BLaER1 treated with 17β-estradiol and CSF1 and Interleukin-3, amounts not matched to agents 10 nM and 100 nM (cell line): Measurements from ENCODE around the gene UBE2I.
A peak's percentile ranks its signal among the peaks of the same experiment; 100 is the strongest.

Experiments
- H3K27ac ChIP-seq, 11 experiments: shearing (Covaris generic); formaldehyde crosslinking; 2 replicates each; pipeline ENCODE4 v1.8.1; 2022
- H3K27me3 ChIP-seq, 11 experiments: shearing (Covaris generic); formaldehyde crosslinking; 2 replicates each; pipeline ENCODE4 v1.8.1; 2022
- H3K36me3 ChIP-seq, 11 experiments: shearing (Covaris generic); formaldehyde crosslinking; 2 replicates each; pipeline ENCODE4 v1.8.1; 2022
- H3K4me1 ChIP-seq, 10 experiments: shearing (Covaris generic); formaldehyde crosslinking; 2 replicates each; pipeline ENCODE4 v1.8.1; 2022
- H3K4me2 ChIP-seq, 11 experiments: shearing (Covaris generic); formaldehyde crosslinking; 2 replicates each; pipeline ENCODE4 v1.8.1; 2022
- H3K4me3 ChIP-seq, 10 experiments: shearing (Covaris generic); formaldehyde crosslinking; 2 replicates each; pipeline ENCODE4 v1.8.1; 2022
- H3K9ac ChIP-seq, 11 experiments: shearing (Covaris generic); formaldehyde crosslinking; 2 replicates each; pipeline ENCODE4 v1.8.1; 2022
- H3K9me3 ChIP-seq, 11 experiments: shearing (Covaris generic); formaldehyde crosslinking; replicated peaks in 1 of 11; 2 replicates each; pipeline ENCODE4 v1.8.1; 2022
- H4K20me1 ChIP-seq, 11 experiments: shearing (Covaris generic); formaldehyde crosslinking; 2 replicates each; pipeline ENCODE4 v1.8.1; 2022
- Cebpa-rat ChIP-seq, 11 experiments: shearing (Covaris generic); IDR thresholded peaks; 2 replicates each; pipeline ENCODE4 v1.8.1; 2022

UBE2I gene

DNA sequence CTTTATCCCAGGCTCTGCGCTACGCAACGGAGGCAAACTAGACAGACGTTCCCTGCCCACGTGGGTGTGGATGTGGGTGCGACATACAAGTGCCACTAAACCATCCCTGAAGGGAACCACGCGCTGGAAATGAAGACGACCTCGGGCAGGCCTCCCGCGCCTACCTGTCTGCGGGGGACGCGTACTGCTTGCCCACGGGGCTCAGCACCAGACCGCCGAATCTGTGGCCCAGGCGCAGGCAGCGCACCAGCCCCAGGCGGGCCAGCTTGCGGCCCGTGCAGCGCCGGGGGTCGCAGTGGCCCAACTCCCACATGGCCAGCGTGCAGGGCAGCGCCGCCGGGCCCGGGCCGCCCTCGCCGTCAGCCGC is 41.8 kb downstream of the UBE2I start:
- Histone ChIP-seq H3K4me3 (peak overlapping the region; percentile 77 to 99 (median 92)), H3K9me3 (no peaks in the 10 kb centered on the region), H3K27ac (peak overlapping the region; percentile 70 to 86 (median 81))

DNA sequence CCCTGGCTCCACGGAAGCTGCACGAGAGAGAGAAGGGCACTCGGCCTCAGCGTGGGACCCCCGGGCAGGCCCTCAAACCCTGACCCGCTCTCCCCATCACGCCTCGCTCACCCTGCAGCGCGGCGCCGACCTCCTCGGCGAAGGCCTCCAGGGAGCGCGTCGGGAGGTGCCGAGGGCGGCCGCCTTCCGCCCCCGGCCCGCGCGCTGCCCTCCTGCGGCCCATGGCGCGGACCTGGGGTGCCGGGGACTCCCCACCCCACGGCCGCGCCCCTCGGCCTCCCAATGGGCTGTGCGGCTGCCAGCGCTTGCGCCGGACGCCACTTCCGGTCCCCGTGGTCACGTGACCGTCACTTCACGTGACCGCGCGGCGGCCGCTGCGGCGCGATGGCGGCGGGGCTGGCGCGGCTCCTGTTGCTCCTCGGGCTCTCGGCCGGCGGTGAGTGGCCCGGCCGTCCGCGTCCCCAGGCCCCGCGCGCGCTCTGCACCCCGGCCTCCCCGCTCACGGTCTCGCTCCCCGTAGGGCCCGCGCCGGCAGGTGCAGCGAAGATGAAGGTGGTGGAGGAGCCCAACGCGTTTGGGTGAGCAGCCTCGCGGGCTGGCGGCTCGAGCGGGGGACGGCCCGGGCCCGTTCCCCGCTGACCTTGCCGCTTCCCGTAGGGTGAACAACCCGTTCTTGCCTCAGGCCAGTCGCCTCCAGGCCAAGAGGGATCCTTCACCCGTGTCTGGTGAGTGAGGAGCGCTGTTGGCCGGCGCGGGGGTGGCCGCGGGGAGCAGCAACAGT is 42.3 kb downstream of the UBE2I start, which contains the start of the genes GNPTG and TSR3:
GNPTG (plus strand) TSS at position 350 of the 781 bp plus-strand sequence; CDS start at position 385, 35 bp downstream.
TSR3 (minus strand) TSS at position 297 of the 781 bp plus-strand sequence; CDS start at position 223, 74 bp downstream.
- H3K4me3 ChIP-seq: peak within 1 kb of the TSS; percentile 77 to 99 (median 92)
- H3K9me3 ChIP-seq: no peaks in the 10 kb centered on the region
- peaks cover 15 to 90% (median 45%) of the 10 kb centered on the region in 11 experiments; a peak in 21 of 22 replicates for H4K20me1 ChIP-seq
- H3K4me1 ChIP-seq: peaks cover 26 to 48% (median 32%) of the 10 kb centered on the region in 10 experiments
- peak within 1 kb of the TSS; percentile 70 to 86 (median 81) for H3K27ac ChIP-seq
- no peaks in the 10 kb centered on the region for H3K27me3 ChIP-seq
- H3K9ac ChIP-seq: peak within 1 kb of the TSS; percentile 73 to 96 (median 88)
- TF ChIP-seq Cebpa-rat (IDR thresholded peaks at IDR 0.05): no peak
- peak within 1 kb of the TSS; percentile 95 to 99 (median 97) for H3K4me2 ChIP-seq
- H3K36me3 ChIP-seq: peaks cover 20 to 39% (median 27%) of the 10 kb centered on the region in 11 experiments

More for the DNA sequence above, 41.8 kb downstream of the UBE2I start:
- peak overlapping the region; percentile 89 to 99 (median 97) for H3K4me2 ChIP-seq
- peaks cover 10 to 85% (median 39%) of the 10 kb centered on the region in 11 experiments; a peak in 21 of 22 replicates for H4K20me1 ChIP-seq
- peaks cover 26 to 48% (median 32%) of the 10 kb centered on the region in 10 experiments for H3K4me1 ChIP-seq
- peaks cover 20 to 39% (median 27%) of the 10 kb centered on the region in 11 experiments for H3K36me3 ChIP-seq
- no peak for TF ChIP-seq Cebpa-rat (IDR thresholded peaks at IDR 0.05)
- no peaks in the 10 kb centered on the region for H3K27me3 ChIP-seq
- peak overlapping the region; percentile 73 to 96 (median 88) for H3K9ac ChIP-seq

DNA sequence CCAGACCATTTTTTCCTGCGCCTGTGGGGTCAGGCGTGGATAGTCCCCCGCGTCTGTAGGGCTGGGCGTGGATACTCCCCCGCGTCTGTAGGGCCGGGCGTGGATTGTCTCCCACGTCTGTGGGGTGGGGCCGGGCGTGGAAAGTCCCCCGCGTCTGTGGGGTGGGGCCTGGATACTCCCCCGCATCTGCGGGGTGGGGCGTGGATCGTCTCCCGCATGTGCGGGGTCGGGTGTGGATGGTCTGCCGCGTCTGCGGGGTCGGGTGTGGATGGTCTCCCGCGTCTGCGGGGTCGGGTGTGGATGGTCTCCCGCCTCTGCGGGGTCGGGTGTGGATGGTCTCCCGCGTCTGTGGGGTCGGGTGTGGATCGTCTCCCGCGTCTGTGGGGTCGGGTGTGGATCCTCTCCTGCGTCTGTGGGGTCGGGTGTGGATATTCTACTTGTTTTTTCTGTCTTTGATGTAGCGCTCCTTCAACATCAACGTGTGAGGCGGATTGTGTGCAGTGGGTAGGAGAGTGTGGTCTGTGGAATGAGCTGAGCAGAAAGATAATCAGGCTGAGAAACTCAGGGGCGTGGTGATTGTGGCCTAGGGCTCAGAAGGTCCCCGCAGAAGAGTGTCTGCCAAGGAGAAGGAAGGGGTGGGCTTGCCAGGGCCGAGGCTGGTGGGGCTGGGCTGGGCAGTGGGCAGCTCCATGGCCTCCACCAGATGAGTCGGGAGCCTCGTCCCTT is 45.5 kb downstream of the UBE2I start:
- Histone ChIP-seq H3K27ac (no peak overlapping the region), H3K9ac (peak overlapping the region in 2 of 11 experiments; percentile 29 to 31; a peak in 3 of 22 replicates), H3K36me3 (peaks cover 16 to 30% (median 21%) of the 10 kb centered on the region in 11 experiments), H4K20me1 (peaks cover 35 to 90% (median 75%) of the 10 kb centered on the region in 11 experiments), H3K9me3 (no peaks in the 10 kb centered on the region), H3K4me3 (no peak overlapping the region), H3K27me3 (no peaks in the 10 kb centered on the region), H3K4me2 (peak overlapping the region in 3 of 11 experiments; percentile 96 to 99 (median 99); a peak in 2 of 22 replicates), H3K4me1 (peaks cover 25 to 49% (median 33%) of the 10 kb centered on the region in 10 experiments)
- no peak for TF ChIP-seq Cebpa-rat (IDR thresholded peaks at IDR 0.05)

DNA sequence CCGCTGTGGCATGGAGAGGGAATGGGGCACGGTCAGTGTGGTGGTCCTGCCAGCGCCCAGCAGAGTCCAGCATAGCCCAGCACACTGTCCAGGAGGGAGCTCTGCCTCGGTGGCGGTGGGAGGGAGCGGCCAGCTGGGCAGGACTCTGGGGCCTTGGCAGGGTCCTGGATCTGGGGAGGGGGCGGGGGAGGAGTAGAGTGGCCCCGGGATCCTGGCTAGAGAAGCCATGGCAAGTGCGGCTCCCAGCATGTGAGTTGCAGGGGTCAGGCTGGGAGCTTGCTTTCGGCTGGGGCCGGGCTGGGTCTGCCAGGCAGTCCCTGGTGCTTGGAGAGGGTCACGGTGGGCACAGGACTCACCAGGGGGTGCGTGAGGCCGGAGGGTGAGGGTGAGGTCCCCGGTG is 46.2 kb downstream of the UBE2I start:
- Histone ChIP-seq H3K4me2 (no peak overlapping the region), H3K9ac (peak overlapping the region in 3 of 11 experiments; percentile 14 to 31 (median 29); a peak in 3 of 22 replicates), H3K36me3 (peaks cover 17 to 30% (median 24%) of the 10 kb centered on the region in 11 experiments), H3K27me3 (no peaks in the 10 kb centered on the region), H3K9me3 (no peaks in the 10 kb centered on the region), H3K4me3 (no peak overlapping the region), H3K27ac (no peak overlapping the region), H3K4me1 (peaks cover 19 to 43% (median 27%) of the 10 kb centered on the region in 10 experiments), H4K20me1 (peaks cover 36 to 90% (median 81%) of the 10 kb centered on the region in 11 experiments)
- TF ChIP-seq Cebpa-rat (IDR thresholded peaks at IDR 0.05): no peak

- Histone ChIP-seq H3K4me2 (no peak overlapping the region), H4K20me1 (peaks cover 41 to 93% (median 88%) of the 10 kb centered on the region in 11 experiments)
- no peak for TF ChIP-seq Cebpa-rat (IDR thresholded peaks at IDR 0.05)
Observed at GRCh38 chr16:1356061-1356900, 46.8 kb downstream of the UBE2I start.

DNA sequence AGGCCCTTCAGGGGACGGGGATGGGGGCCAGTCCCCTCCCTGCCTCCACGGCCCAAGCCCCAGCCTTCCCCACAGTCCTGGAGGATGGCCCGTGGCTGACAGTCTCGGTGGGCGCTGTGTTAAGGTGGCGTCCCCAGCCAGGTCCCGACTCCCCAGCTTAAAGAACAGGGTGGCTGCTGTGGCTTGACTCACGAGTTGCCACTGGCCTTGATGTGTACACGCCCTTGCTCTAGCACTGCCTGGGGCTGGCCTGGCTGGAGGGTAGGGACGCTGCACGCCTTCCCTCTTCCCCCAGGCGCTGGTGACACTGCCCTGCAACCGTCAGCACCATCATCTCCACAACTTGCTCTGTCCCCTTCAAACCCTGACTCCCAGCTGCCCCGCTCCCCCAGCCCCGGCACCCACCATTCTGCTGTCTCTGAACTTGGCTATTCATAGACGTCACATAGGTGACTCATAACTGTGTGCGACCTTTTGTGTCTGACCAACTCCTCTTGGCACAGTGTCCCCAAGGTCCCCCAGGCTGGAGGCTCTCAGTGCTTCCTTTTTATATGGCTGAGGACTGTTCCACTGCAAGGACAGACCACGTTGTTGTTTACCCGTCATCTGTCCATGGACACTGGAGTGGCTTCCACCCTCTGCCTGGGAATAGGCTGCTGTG is 48.6 kb downstream of the UBE2I start:
- peaks cover 37 to 52% (median 48%) of the 10 kb centered on the region in 11 experiments for H3K36me3 ChIP-seq
- no peak overlapping the region for H3K27ac ChIP-seq
- peak overlapping the region in 1 of 11 experiments; percentile 4; a peak in 1 of 22 replicates for H3K4me2 ChIP-seq
- H3K9ac ChIP-seq: no peak overlapping the region
- peaks cover 53 to 100% (median 99%) of the 10 kb centered on the region in 11 experiments for H4K20me1 ChIP-seq
- no peaks in the 10 kb centered on the region for H3K9me3 ChIP-seq
- no peak overlapping the region for H3K4me3 ChIP-seq
- no peaks in the 10 kb centered on the region for H3K27me3 ChIP-seq
- TF ChIP-seq Cebpa-rat (IDR thresholded peaks at IDR 0.05): no peak
- H3K4me1 ChIP-seq: peaks cover 6 to 33% (median 12%) of the 10 kb centered on the region in 10 experiments

More at GRCh38 chr16:1356061-1356900, 46.8 kb downstream of the UBE2I start:
- Histone ChIP-seq H3K4me3 (no peak overlapping the region), H3K27me3 (no peaks in the 10 kb centered on the region), H3K4me1 (peaks cover 14 to 38% (median 20%) of the 10 kb centered on the region in 10 experiments), H3K9ac (peak overlapping the region in 3 of 11 experiments; percentile 14 to 34 (median 29); a peak in 2 of 22 replicates), H3K27ac (no peak overlapping the region), H3K9me3 (no peaks in the 10 kb centered on the region), H3K36me3 (peaks cover 22 to 35% (median 31%) of the 10 kb centered on the region in 11 experiments)

- Histone ChIP-seq H3K27ac (no peak overlapping the region), H3K4me3 (no peak overlapping the region), H3K27me3 (no peaks in the 10 kb centered on the region), H3K9ac (no peak overlapping the region), H4K20me1 (peaks cover 57 to 99% (median 98%) of the 10 kb centered on the region in 11 experiments), H3K4me2 (no peak overlapping the region), H3K4me1 (peaks cover 0 to 20% (median 6%) of the 10 kb centered on the region in 10 experiments; a peak in 9 of 20 replicates), H3K9me3 (no peaks in the 10 kb centered on the region), H3K36me3 (peaks cover 74 to 90% (median 82%) of the 10 kb centered on the region in 11 experiments)
- no peak for TF ChIP-seq Cebpa-rat (IDR thresholded peaks at IDR 0.05)
Observed at GRCh38 chr16:1361685-1362360, 52.4 kb downstream of the UBE2I start.
